KMS-11 (cell line): ENCODE results near the gene STIM1.
"Not testable (repeated sequence)": the region's sequence is repeated elsewhere in the genome, so short reads cannot be mapped to it uniquely, and the experiment has no call there.

Experiments
- H2AFZ ChIP-seq: fragments of 200-600 bp; sonication (generic); 2 replicates; pipeline ENCODE4 v1.6.1; 2016; ENCODE audit warnings: antibody characterized with exemption, mixed run types, low read depth
- H3K27ac ChIP-seq: fragments of 200-600 bp; sonication (generic); 2 replicates; pipeline ENCODE4 v1.6.1; 2016; ENCODE audit warnings: mild to moderate bottlenecking, mixed run types
- H3K27me3 ChIP-seq: fragments of 200-600 bp; sonication (generic); 2 replicates; pipeline ENCODE4 v1.6.1; 2017; ENCODE audit warnings: mild to moderate bottlenecking, low read depth, mixed run types, moderate library complexity; ENCODE audit not compliant: insufficient read depth
- H3K36me3 ChIP-seq: fragments of 200-600 bp; sonication (generic); 2 replicates; pipeline ENCODE4 v1.6.1; 2017; ENCODE audit warnings: mild to moderate bottlenecking, mixed run types; ENCODE audit not compliant: insufficient read depth
- H3K4me1 ChIP-seq: fragments of 200-600 bp; sonication (generic); 2 replicates; pipeline ENCODE4 v1.6.1; 2016; ENCODE audit warnings: mild to moderate bottlenecking, low read depth, mixed run types; ENCODE audit not compliant: poor library complexity, severe bottlenecking
- H3K4me2 ChIP-seq: fragments of 200-600 bp; sonication (generic); 2 replicates; pipeline ENCODE4 v1.7.0; 2016; ENCODE audit warnings: mild to moderate bottlenecking, mixed run types
- H3K4me3 ChIP-seq: fragments of 200-600 bp; sonication (generic); IDR thresholded peaks from 2 replicates; pipeline ENCODE4 v1.6.1; 2017; ENCODE audit warnings: low read depth, low read length, mixed read lengths; ENCODE audit not compliant: insufficient read depth
- H3K79me2 ChIP-seq: fragments of 200-600 bp; sonication (generic); 2 replicates; pipeline ENCODE4 v1.6.1; 2016; ENCODE audit warnings: low read depth, mixed run types; ENCODE audit not compliant: insufficient read depth
- H3K9ac ChIP-seq: fragments of 200-600 bp; sonication (generic); 2 replicates; pipeline ENCODE4 v1.6.1; 2016; ENCODE audit warnings: mild to moderate bottlenecking, mixed run types
- H4K20me1 ChIP-seq: fragments of 200-600 bp; sonication (generic); 2 replicates; pipeline ENCODE4 v1.6.1; 2016; ENCODE audit warnings: mild to moderate bottlenecking, mixed run types; ENCODE audit not compliant: insufficient read depth
- CTCF ChIP-seq: fragments of 200-600 bp; sonication (generic); conservative IDR thresholded peaks from 2 replicates; pipeline ENCODE4 v1.6.1; 2017; ENCODE audit warnings: low read depth, mild to moderate bottlenecking, antibody characterized with exemption, low read length, moderate library complexity, mixed read lengths

The STIM1 gene

GRCh38 chr11:3994030-3994640 is 138.7 kb downstream of the STIM1 start:
- H3K4me1 ChIP-seq: no peaks in the 10 kb centered on the region
- H3K36me3 ChIP-seq: no peaks in the 10 kb centered on the region
- TF ChIP-seq CTCF: no peak
- no peak overlapping the region for H3K27ac ChIP-seq
- no peaks in the 10 kb centered on the region for H4K20me1 ChIP-seq
- no peak overlapping the region for H3K4me2 ChIP-seq
- H3K27me3 ChIP-seq: no peaks in the 10 kb centered on the region
- no peaks in the 10 kb centered on the region for H3K79me2 ChIP-seq
- no peak overlapping the region for H2AFZ ChIP-seq
- H3K9ac ChIP-seq: no peak overlapping the region
- H3K4me3 ChIP-seq: no peak overlapping the region

- no peaks in the 10 kb centered on the region for H3K79me2 ChIP-seq
- H3K27me3 ChIP-seq: no peaks in the 10 kb centered on the region
- no peak overlapping the region for H3K9ac ChIP-seq
- H3K4me3 ChIP-seq: no peak overlapping the region
- no peaks in the 10 kb centered on the region for H3K36me3 ChIP-seq
- H2AFZ ChIP-seq: no peak overlapping the region
- no peak overlapping the region for H3K4me2 ChIP-seq
- no peak for TF ChIP-seq CTCF
- no peak overlapping the region for H3K27ac ChIP-seq
- H3K4me1 ChIP-seq: no peaks in the 10 kb centered on the region
- no peaks in the 10 kb centered on the region for H4K20me1 ChIP-seq
Observed at GRCh38 chr11:3995307-3995706, 139.8 kb downstream of the STIM1 start.

- no peaks in the 10 kb centered on the region for H3K79me2 ChIP-seq
- TF ChIP-seq CTCF: no peak
- H3K9ac ChIP-seq: no peak overlapping the region
- H3K27ac ChIP-seq: no peak overlapping the region
- H2AFZ ChIP-seq: no peak overlapping the region
- H3K4me1 ChIP-seq: no peaks in the 10 kb centered on the region
- H3K27me3 ChIP-seq: no peaks in the 10 kb centered on the region
- no peaks in the 10 kb centered on the region for H4K20me1 ChIP-seq
- no peaks in the 10 kb centered on the region for H3K36me3 ChIP-seq
- no peak overlapping the region for H3K4me3 ChIP-seq
- H3K4me2 ChIP-seq: no peak overlapping the region
Observed at GRCh38 chr11:3995949-3996554, 140.6 kb downstream of the STIM1 start.

- Histone ChIP-seq H3K36me3 (no peaks in the 10 kb centered on the region), H3K9ac (no peak overlapping the region), H3K27me3 (no peaks in the 10 kb centered on the region), H4K20me1 (no peaks in the 10 kb centered on the region), H3K4me2 (no peak overlapping the region), H3K79me2 (no peaks in the 10 kb centered on the region), H3K4me1 (no peaks in the 10 kb centered on the region), H3K27ac (no peak overlapping the region), H2AFZ (no peak overlapping the region), H3K4me3 (no peak overlapping the region)
- no peak for TF ChIP-seq CTCF
Observed at GRCh38 chr11:3996651-3997050, 141.2 kb downstream of the STIM1 start.

GRCh38 chr11:4004753-4005152 is 149.3 kb downstream of the STIM1 start:
- not testable (repeated sequence) for H3K4me1 ChIP-seq, H3K4me3 ChIP-seq, H3K79me2 ChIP-seq, H2AFZ ChIP-seq, H3K9ac ChIP-seq, H3K4me2 ChIP-seq, H3K36me3 ChIP-seq, H3K27me3 ChIP-seq, H4K20me1 ChIP-seq, H3K27ac ChIP-seq
